HEK293 (cell line): ENCODE measurements around the gene KHSRP.

Experiments used
- ATF2 ChIP-seq: fragments of 450-650 bp; formaldehyde crosslinking; IDR thresholded peaks from 2 replicates; pipeline ENCODE4 v1.5.1; 2016; ENCODE audit warnings: missing biosample characterization, missing genetic modification characterization, low read depth
- BCL11A ChIP-seq: fragments of 450-650 bp; formaldehyde crosslinking; IDR thresholded peaks from 2 replicates; pipeline ENCODE4 v1.5.1; 2016; ENCODE audit warnings: low read depth, missing biosample characterization, missing genetic modification characterization
- KLF16 ChIP-seq: fragments of 450-650 bp; formaldehyde crosslinking; IDR thresholded peaks from 2 replicates; pipeline ENCODE4 v1.5.1; 2017; ENCODE audit warnings: missing biosample characterization, missing genetic modification characterization
- ZBTB7A ChIP-seq: fragments of 450-650 bp; formaldehyde crosslinking; IDR thresholded peaks from 2 replicates; pipeline ENCODE4 v1.5.1; 2016; ENCODE audit warnings: low read depth, missing biosample characterization, missing genetic modification characterization
- ZNF174 ChIP-seq: fragments of 450-650 bp; formaldehyde crosslinking; IDR thresholded peaks from 2 replicates; pipeline ENCODE4 v1.5.0; 2017; ENCODE audit warnings: missing biosample characterization, mild to moderate bottlenecking, missing genetic modification characterization
- ZNF175 ChIP-seq: fragments of 450-650 bp; formaldehyde crosslinking; IDR thresholded peaks from 2 replicates; pipeline ENCODE4 v1.5.1; 2016; ENCODE audit warnings: missing biosample characterization, missing genetic modification characterization
- ZNF274 ChIP-seq, 2 experiments: fragments of 200-500 bp in 1 of 2; fragments of 450-650 bp in 1 of 2; sonication (Bioruptor generic) in 1 of 2; formaldehyde crosslinking in 1 of 2; IDR thresholded peaks; 2 replicates each; pipeline versions ENCODE4 v1.5.1 to v1.6.1; 2014 to 2016; ENCODE audit warnings: borderline replicate concordance in 1 of 2, inconsistent platforms in 1 of 2, low read length in 1 of 2, missing biosample characterization in 1 of 2, missing genetic modification characterization in 1 of 2
- ZNF433 ChIP-seq: fragments of 450-650 bp; formaldehyde crosslinking; IDR thresholded peaks from 2 replicates; pipeline ENCODE4 v1.5.1; 2016; ENCODE audit warnings: missing biosample characterization, missing genetic modification characterization, low read depth
- ZNF76 ChIP-seq: fragments of 450-650 bp; formaldehyde crosslinking; IDR thresholded peaks from 2 replicates; pipeline ENCODE4; 2016; ENCODE audit warnings: low read depth, missing biosample characterization, missing genetic modification characterization, borderline replicate concordance
- ZNF768 ChIP-seq: fragments of 450-650 bp; formaldehyde crosslinking; IDR thresholded peaks from 2 replicates; pipeline ENCODE4 v1.5.1; 2018; ENCODE audit warnings: missing biosample characterization, mild to moderate bottlenecking, missing genetic modification characterization
- ZNF830 ChIP-seq: fragments of 450-650 bp; IDR thresholded peaks from 2 replicates; pipeline ENCODE4 v1.5.0; 2018; ENCODE audit warnings: missing biosample characterization, missing genetic modification characterization, low read depth, mild to moderate bottlenecking, moderate library complexity
- TF ChIP-seq, protein P1 (sequence below): fragments of 450-650 bp; formaldehyde crosslinking; IDR thresholded peaks from 2 replicates; pipeline ENCODE4 v1.5.1; 2016; ENCODE audit warnings: missing biosample characterization, missing genetic modification characterization
- TF ChIP-seq, protein P2 (sequence below): fragments of 450-650 bp; formaldehyde crosslinking; IDR thresholded peaks from 2 replicates; pipeline ENCODE4 v1.5.1; 2016; ENCODE audit warnings: missing biosample characterization, missing genetic modification characterization

- no peak for TF ChIP-seq BCL11A
- TF ChIP-seq, protein P1, sequence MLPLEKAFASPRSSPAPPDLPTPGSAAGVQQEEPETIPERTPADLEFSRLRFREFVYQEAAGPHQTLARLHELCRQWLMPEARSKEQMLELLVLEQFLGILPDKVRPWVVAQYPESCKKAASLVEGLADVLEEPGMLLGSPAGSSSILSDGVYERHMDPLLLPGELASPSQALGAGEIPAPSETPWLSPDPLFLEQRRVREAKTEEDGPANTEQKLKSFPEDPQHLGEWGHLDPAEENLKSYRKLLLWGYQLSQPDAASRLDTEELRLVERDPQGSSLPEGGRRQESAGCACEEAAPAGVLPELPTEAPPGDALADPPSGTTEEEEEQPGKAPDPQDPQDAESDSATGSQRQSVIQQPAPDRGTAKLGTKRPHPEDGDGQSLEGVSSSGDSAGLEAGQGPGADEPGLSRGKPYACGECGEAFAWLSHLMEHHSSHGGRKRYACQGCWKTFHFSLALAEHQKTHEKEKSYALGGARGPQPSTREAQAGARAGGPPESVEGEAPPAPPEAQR (tag by site-specific recombination) = no peak
- no peak for TF ChIP-seq ZNF174
- TF ChIP-seq, protein P2, sequence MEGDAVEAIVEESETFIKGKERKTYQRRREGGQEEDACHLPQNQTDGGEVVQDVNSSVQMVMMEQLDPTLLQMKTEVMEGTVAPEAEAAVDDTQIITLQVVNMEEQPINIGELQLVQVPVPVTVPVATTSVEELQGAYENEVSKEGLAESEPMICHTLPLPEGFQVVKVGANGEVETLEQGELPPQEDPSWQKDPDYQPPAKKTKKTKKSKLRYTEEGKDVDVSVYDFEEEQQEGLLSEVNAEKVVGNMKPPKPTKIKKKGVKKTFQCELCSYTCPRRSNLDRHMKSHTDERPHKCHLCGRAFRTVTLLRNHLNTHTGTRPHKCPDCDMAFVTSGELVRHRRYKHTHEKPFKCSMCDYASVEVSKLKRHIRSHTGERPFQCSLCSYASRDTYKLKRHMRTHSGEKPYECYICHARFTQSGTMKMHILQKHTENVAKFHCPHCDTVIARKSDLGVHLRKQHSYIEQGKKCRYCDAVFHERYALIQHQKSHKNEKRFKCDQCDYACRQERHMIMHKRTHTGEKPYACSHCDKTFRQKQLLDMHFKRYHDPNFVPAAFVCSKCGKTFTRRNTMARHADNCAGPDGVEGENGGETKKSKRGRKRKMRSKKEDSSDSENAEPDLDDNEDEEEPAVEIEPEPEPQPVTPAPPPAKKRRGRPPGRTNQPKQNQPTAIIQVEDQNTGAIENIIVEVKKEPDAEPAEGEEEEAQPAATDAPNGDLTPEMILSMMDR (tag by site-specific recombination) = no peak
- TF ChIP-seq ZNF830 (tag by site-specific recombination) = no peak
- TF ChIP-seq ZNF768 (tag by site-specific recombination) = no peak
- no peak for TF ChIP-seq ZNF433 (tag by site-specific recombination)
- no peak for TF ChIP-seq ZNF274 (IDR thresholded peaks at IDR 0.05; ENCODE audit: low read length)
- no peak for TF ChIP-seq ZNF274 (tag by site-specific recombination; IDR thresholded peaks at IDR 0.05; ENCODE audit: borderline replicate concordance)
- no peak for TF ChIP-seq ZNF76 (tag by site-specific recombination)
- TF ChIP-seq ZBTB7A = no peak
- TF ChIP-seq KLF16 (tag by site-specific recombination) = no peak
- no peak for TF ChIP-seq ATF2 (tag by site-specific recombination)
- no peak for TF ChIP-seq ZNF175 (tag by site-specific recombination)
Observed at GRCh38 chr19:6376512-6377190, 48.0 kb downstream of the KHSRP start.
